ENCODE measurements around the gene SLC17A4.
A peak's percentile ranks its signal among the peaks of the same experiment; 100 is the strongest.

SLC17A4 gene

DNA sequence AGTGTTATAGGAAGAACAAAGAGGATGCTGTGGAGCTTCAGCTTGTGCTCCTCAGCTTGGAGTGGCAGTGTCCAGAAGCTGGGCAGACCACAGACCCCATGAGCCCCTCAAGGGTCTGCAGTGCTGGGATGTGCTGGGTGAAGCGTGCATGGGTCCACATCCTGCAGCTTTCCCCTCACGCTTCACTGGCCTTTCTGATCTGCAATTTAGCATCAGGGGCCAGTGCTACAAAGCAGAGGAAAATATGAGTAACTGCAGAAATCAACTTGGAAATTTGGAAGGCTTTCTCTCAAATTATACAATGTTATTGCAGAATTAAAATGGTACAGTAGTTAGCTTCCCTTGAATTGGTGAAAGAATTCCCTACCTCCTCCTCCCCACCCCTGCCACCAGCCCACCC lies 10.1 kb downstream of the SLC17A4 start:
- Histone ChIP-seq H3K27me3 (ENCODE audit: insufficient read depth, poor library complexity, severe bottlenecking) (peaks cover 9% of the 10 kb centered on the region), H3K9me3 (ENCODE audit: severe bottlenecking) (no peaks in the 10 kb centered on the region), H3K4me3 (ENCODE audit: severe bottlenecking) (no peak overlapping the region), H3K36me3 (ENCODE audit: low read depth) (no peaks in the 10 kb centered on the region), H3K4me1 (ENCODE audit: insufficient read depth, poor library complexity, severe bottlenecking) (no peaks in the 10 kb centered on the region), H3K27ac (ENCODE audit: poor library complexity, severe bottlenecking) (no peak overlapping the region)
- ATAC-seq (ENCODE audit: low read depth): no peak
- TF ChIP-seq CTCF (IDR thresholded peaks at IDR 0.05; ENCODE audit: poor library complexity, severe bottlenecking): no peak
- no peak for DNase-seq (ENCODE audit: low spot score)

DNA sequence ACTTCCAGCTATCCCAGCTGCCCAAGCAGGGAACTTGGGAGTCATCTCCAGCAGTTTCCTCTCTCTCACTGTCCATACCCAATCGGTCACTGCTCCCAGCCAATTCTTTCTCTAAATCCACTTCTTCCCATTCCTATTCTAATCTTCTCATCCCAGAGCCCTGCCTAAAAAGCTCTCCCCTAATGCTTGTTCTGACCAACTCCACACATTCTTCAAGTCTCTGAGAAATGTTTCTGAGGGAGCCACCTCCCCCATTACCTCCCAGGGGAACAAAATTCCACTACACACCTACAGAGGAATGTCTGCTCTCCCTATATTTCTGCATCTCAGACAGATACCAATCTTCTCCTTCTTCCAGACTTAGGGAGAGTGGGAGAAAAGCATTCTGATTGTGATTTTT lies 14.0 kb downstream of the SLC17A4 start:
- no peaks in the 10 kb centered on the region for H3K9me3 ChIP-seq (ENCODE audit: severe bottlenecking)

GRCh38 chr6:25769983-25770382 lies 15.4 kb downstream of the SLC17A4 start:
- no peaks in the 10 kb centered on the region for H3K4me1 ChIP-seq (ENCODE audit: insufficient read depth, poor library complexity, severe bottlenecking)
- H3K9me3 ChIP-seq (ENCODE audit: severe bottlenecking): no peaks in the 10 kb centered on the region
- no peaks in the 10 kb centered on the region for H3K27me3 ChIP-seq (ENCODE audit: insufficient read depth, poor library complexity, severe bottlenecking)
- H3K36me3 ChIP-seq (ENCODE audit: low read depth): no peaks in the 10 kb centered on the region
- no peak overlapping the region for H3K4me3 ChIP-seq (ENCODE audit: severe bottlenecking)
- 0 out of 3 replicates have a peak, but pooled peaks have one; percentile 29 for ATAC-seq (ENCODE audit: low read depth)
- no peak for TF ChIP-seq CTCF (IDR thresholded peaks at IDR 0.05; ENCODE audit: poor library complexity, severe bottlenecking)
- no peak overlapping the region for H3K27ac ChIP-seq (ENCODE audit: poor library complexity, severe bottlenecking)
- DNase-seq (ENCODE audit: low spot score): no peak

More for the DNA sequence above, 14.0 kb downstream of the SLC17A4 start:
- H3K4me3 ChIP-seq (ENCODE audit: severe bottlenecking): no peak overlapping the region
- no peaks in the 10 kb centered on the region for H3K4me1 ChIP-seq (ENCODE audit: insufficient read depth, poor library complexity, severe bottlenecking)
- no peaks in the 10 kb centered on the region for H3K36me3 ChIP-seq (ENCODE audit: low read depth)
- DNase-seq (ENCODE audit: low spot score) (no peak), ATAC-seq (ENCODE audit: low read depth) (no peak)
- no peaks in the 10 kb centered on the region for H3K27me3 ChIP-seq (ENCODE audit: insufficient read depth, poor library complexity, severe bottlenecking)
- H3K27ac ChIP-seq (ENCODE audit: poor library complexity, severe bottlenecking): no peak overlapping the region
- no peak for TF ChIP-seq CTCF (IDR thresholded peaks at IDR 0.05; ENCODE audit: poor library complexity, severe bottlenecking)

DNA sequence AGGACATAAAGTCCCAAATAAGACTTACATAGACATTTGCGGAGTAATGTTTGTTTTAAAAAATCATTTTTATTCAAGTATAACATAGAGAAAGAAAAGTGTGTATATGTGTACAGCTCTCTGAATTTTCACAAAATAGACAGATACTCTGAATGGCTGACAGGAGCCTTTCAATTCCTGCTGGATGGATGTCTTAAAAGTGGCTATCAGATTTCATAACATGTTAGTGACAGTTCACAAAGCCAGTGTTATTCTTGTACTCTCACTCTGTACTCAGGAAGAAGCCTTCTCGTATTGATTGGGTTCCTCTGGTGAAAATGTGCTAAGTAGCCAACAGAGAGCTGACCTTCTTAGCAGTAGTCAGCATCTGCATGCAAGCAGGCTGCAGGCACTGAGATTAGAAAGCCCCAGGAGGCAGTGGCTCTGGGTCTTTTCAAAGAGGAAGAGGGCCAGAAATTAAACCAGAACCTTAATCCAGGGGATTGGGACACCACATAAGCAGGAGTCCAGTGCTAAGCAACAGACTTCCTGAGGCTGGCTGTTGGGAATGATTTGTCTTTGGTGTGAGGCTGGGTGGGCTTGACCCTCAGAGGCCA lies 19.7 kb downstream of the SLC17A4 start:
- Histone ChIP-seq H3K27ac (ENCODE audit: poor library complexity, severe bottlenecking) (no peak overlapping the region), H3K9me3 (ENCODE audit: severe bottlenecking) (no peaks in the 10 kb centered on the region), H3K4me1 (ENCODE audit: insufficient read depth, poor library complexity, severe bottlenecking) (no peaks in the 10 kb centered on the region), H3K36me3 (ENCODE audit: low read depth) (no peaks in the 10 kb centered on the region), H3K4me3 (ENCODE audit: severe bottlenecking) (no peak overlapping the region), H3K27me3 (ENCODE audit: insufficient read depth, poor library complexity, severe bottlenecking) (peaks cover 6% of the 10 kb centered on the region)
- ATAC-seq (ENCODE audit: low read depth) (no peak), DNase-seq (ENCODE audit: low spot score) (no peak)
- no peak for TF ChIP-seq CTCF (IDR thresholded peaks at IDR 0.05; ENCODE audit: poor library complexity, severe bottlenecking)

DNA sequence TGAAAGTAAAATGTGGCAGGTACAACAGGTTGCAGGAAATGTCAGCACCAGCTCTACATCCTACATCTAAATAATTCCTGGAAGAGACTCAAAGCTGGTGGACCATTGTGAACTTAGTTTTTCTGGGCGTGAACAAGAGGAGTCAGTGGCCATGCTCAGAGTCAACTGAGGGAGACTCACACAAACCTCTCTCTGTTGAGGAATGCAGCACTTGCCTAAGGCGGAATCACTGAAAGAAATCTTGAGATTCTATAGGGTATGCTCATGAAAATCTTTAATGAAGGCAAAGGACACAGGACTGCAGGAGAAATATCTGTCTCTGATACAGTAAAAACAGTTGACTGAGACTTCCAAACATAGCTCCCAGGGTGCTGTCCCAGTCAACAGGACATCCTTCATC lies 22.5 kb downstream of the SLC17A4 start:
- Histone ChIP-seq H3K4me1 (ENCODE audit: insufficient read depth, poor library complexity, severe bottlenecking) (no peaks in the 10 kb centered on the region), H3K27me3 (ENCODE audit: insufficient read depth, poor library complexity, severe bottlenecking) (peaks cover 6% of the 10 kb centered on the region), H3K4me3 (ENCODE audit: severe bottlenecking) (no peak overlapping the region), H3K27ac (ENCODE audit: poor library complexity, severe bottlenecking) (no peak overlapping the region), H3K9me3 (ENCODE audit: severe bottlenecking) (no peaks in the 10 kb centered on the region), H3K36me3 (ENCODE audit: low read depth) (no peaks in the 10 kb centered on the region)
- no peak for TF ChIP-seq CTCF (IDR thresholded peaks at IDR 0.05; ENCODE audit: poor library complexity, severe bottlenecking)
- ATAC-seq (ENCODE audit: low read depth): no peak
- no peak for DNase-seq (ENCODE audit: low spot score)

Data from RWPE2 (cell line).